Measurements from ENCODE around the gene DZIP1.

DZIP1 gene

GRCh38 chr13:95624020-95624419 is 20.5 kb downstream of the DZIP1 start:
- Histone ChIP-seq H3K4me3 (ENCODE audit: extremely low read depth, insufficient read depth, low read length, poor library complexity, severe bottlenecking) (no peak overlapping the region), H3K9me3 (ENCODE audit: control insufficient read depth, low read length) (no peaks in the 10 kb centered on the region), H3K27ac (ENCODE audit: low read depth, low read length, severe bottlenecking) (no peak overlapping the region), H3K4me1 (ENCODE audit: control insufficient read depth, insufficient read depth, low read length, poor library complexity, severe bottlenecking) (no peaks in the 10 kb centered on the region), H3K36me3 (ENCODE audit: control insufficient read depth, insufficient read depth, low read length) (peaks cover 79% of the 10 kb centered on the region)
- WGBS, 2 experiments (ENCODE audit: insufficient coverage in 2 of 2), result 35 to 43% methylated on average over 3 to 5 of the region's 5 CpGs

GRCh38 chr13:95623141-95623540 is 21.4 kb downstream of the DZIP1 start:
- peaks cover 70% of the 10 kb centered on the region for H3K36me3 ChIP-seq (ENCODE audit: control insufficient read depth, insufficient read depth, low read length)
- H3K9me3 ChIP-seq (ENCODE audit: control insufficient read depth, low read length), result no peaks in the 10 kb centered on the region
- H3K4me1 ChIP-seq (ENCODE audit: control insufficient read depth, insufficient read depth, low read length, poor library complexity, severe bottlenecking), result no peaks in the 10 kb centered on the region
- H3K27ac ChIP-seq (ENCODE audit: low read depth, low read length, severe bottlenecking), result no peak overlapping the region
- H3K4me3 ChIP-seq (ENCODE audit: extremely low read depth, insufficient read depth, low read length, poor library complexity, severe bottlenecking), result no peak overlapping the region
- WGBS, 2 experiments (ENCODE audit: insufficient coverage in 2 of 2), result 50 to 54% methylated on average over 2 to 5 of the region's 5 CpGs

GRCh38 chr13:95620825-95621498 is 23.5 kb downstream of the DZIP1 start:
- 95 to 96% methylated on average over 10 of the region's 10 CpGs for WGBS, 2 experiments (ENCODE audit: insufficient coverage in 2 of 2)
- Histone ChIP-seq H3K4me1 (ENCODE audit: control insufficient read depth, insufficient read depth, low read length, poor library complexity, severe bottlenecking) (no peaks in the 10 kb centered on the region), H3K9me3 (ENCODE audit: control insufficient read depth, low read length) (no peaks in the 10 kb centered on the region), H3K36me3 (ENCODE audit: control insufficient read depth, insufficient read depth, low read length) (peaks cover 73% of the 10 kb centered on the region), H3K27ac (ENCODE audit: low read depth, low read length, severe bottlenecking) (no peak overlapping the region), H3K4me3 (ENCODE audit: extremely low read depth, insufficient read depth, low read length, poor library complexity, severe bottlenecking) (no peak overlapping the region)

- H3K27ac ChIP-seq (ENCODE audit: low read depth, low read length, severe bottlenecking), result no peak overlapping the region
- no peaks in the 10 kb centered on the region for H3K4me1 ChIP-seq (ENCODE audit: control insufficient read depth, insufficient read depth, low read length, poor library complexity, severe bottlenecking)
- no peak overlapping the region for H3K4me3 ChIP-seq (ENCODE audit: extremely low read depth, insufficient read depth, low read length, poor library complexity, severe bottlenecking)
- 90 to 100% methylated on average over 1 of the region's 2 CpGs for WGBS, 2 experiments (ENCODE audit: insufficient coverage in 2 of 2)
- H3K9me3 ChIP-seq (ENCODE audit: control insufficient read depth, low read length), result no peaks in the 10 kb centered on the region
- peaks cover 74% of the 10 kb centered on the region for H3K36me3 ChIP-seq (ENCODE audit: control insufficient read depth, insufficient read depth, low read length)
Measured at GRCh38 chr13:95620030-95620824, 24.3 kb downstream of the DZIP1 start.

- H3K4me3 ChIP-seq (ENCODE audit: extremely low read depth, insufficient read depth, low read length, poor library complexity, severe bottlenecking), result no peak overlapping the region
- no peaks in the 10 kb centered on the region for H3K9me3 ChIP-seq (ENCODE audit: control insufficient read depth, low read length)
- WGBS, 2 experiments (ENCODE audit: insufficient coverage in 2 of 2), result 90 to 100% methylated on average over 3 of the region's 3 CpGs
- H3K27ac ChIP-seq (ENCODE audit: low read depth, low read length, severe bottlenecking), result no peak overlapping the region
- H3K4me1 ChIP-seq (ENCODE audit: control insufficient read depth, insufficient read depth, low read length, poor library complexity, severe bottlenecking), result no peaks in the 10 kb centered on the region
- H3K36me3 ChIP-seq (ENCODE audit: control insufficient read depth, insufficient read depth, low read length), result peaks cover 83% of the 10 kb centered on the region
Measured at GRCh38 chr13:95615539-95615938, 29.0 kb downstream of the DZIP1 start.

- no peaks in the 10 kb centered on the region for H3K4me1 ChIP-seq (ENCODE audit: control insufficient read depth, insufficient read depth, low read length, poor library complexity, severe bottlenecking)
- no peaks in the 10 kb centered on the region for H3K9me3 ChIP-seq (ENCODE audit: control insufficient read depth, low read length)
- WGBS, 2 experiments (ENCODE audit: insufficient coverage in 2 of 2), result 89 to 100% methylated on average over 4 to 5 of the region's 7 CpGs
- H3K4me3 ChIP-seq (ENCODE audit: extremely low read depth, insufficient read depth, low read length, poor library complexity, severe bottlenecking), result no peak overlapping the region
- H3K36me3 ChIP-seq (ENCODE audit: control insufficient read depth, insufficient read depth, low read length), result peaks cover 83% of the 10 kb centered on the region
- H3K27ac ChIP-seq (ENCODE audit: low read depth, low read length, severe bottlenecking), result no peak overlapping the region
Measured at GRCh38 chr13:95614641-95615245, 29.8 kb downstream of the DZIP1 start.

GRCh38 chr13:95608640-95609323 is 35.7 kb downstream of the DZIP1 start:
- Histone ChIP-seq H3K4me1 (ENCODE audit: control insufficient read depth, insufficient read depth, low read length, poor library complexity, severe bottlenecking) (no peaks in the 10 kb centered on the region), H3K36me3 (ENCODE audit: control insufficient read depth, insufficient read depth, low read length) (peaks cover 84% of the 10 kb centered on the region), H3K9me3 (ENCODE audit: control insufficient read depth, low read length) (no peaks in the 10 kb centered on the region), H3K4me3 (ENCODE audit: extremely low read depth, insufficient read depth, low read length, poor library complexity, severe bottlenecking) (no peak overlapping the region), H3K27ac (ENCODE audit: low read depth, low read length, severe bottlenecking) (no peak overlapping the region)
- 94 to 96% methylated on average over 5 to 6 of the region's 6 CpGs for WGBS, 2 experiments (ENCODE audit: insufficient coverage in 2 of 2)

GRCh38 chr13:95607366-95607765 is 37.1 kb downstream of the DZIP1 start:
- Histone ChIP-seq H3K27ac (ENCODE audit: low read depth, low read length, severe bottlenecking) (no peak overlapping the region), H3K9me3 (ENCODE audit: control insufficient read depth, low read length) (no peaks in the 10 kb centered on the region), H3K4me3 (ENCODE audit: extremely low read depth, insufficient read depth, low read length, poor library complexity, severe bottlenecking) (no peak overlapping the region), H3K4me1 (ENCODE audit: control insufficient read depth, insufficient read depth, low read length, poor library complexity, severe bottlenecking) (no peaks in the 10 kb centered on the region), H3K36me3 (ENCODE audit: control insufficient read depth, insufficient read depth, low read length) (peaks cover 84% of the 10 kb centered on the region)
- no CpG with 5 or more reads among the region's 1 CpG for WGBS, 2 experiments (ENCODE audit: insufficient coverage in 2 of 2)

- 94 to 100% methylated on average over 1 to 2 of the region's 3 CpGs for WGBS, 2 experiments (ENCODE audit: insufficient coverage in 2 of 2)
- no peak overlapping the region for H3K27ac ChIP-seq (ENCODE audit: low read depth, low read length, severe bottlenecking)
- H3K9me3 ChIP-seq (ENCODE audit: control insufficient read depth, low read length), result no peaks in the 10 kb centered on the region
- H3K4me3 ChIP-seq (ENCODE audit: extremely low read depth, insufficient read depth, low read length, poor library complexity, severe bottlenecking), result no peak overlapping the region
- no peaks in the 10 kb centered on the region for H3K4me1 ChIP-seq (ENCODE audit: control insufficient read depth, insufficient read depth, low read length, poor library complexity, severe bottlenecking)
- peaks cover 83% of the 10 kb centered on the region for H3K36me3 ChIP-seq (ENCODE audit: control insufficient read depth, insufficient read depth, low read length)
Measured at GRCh38 chr13:95605448-95606125, 38.9 kb downstream of the DZIP1 start.

GRCh38 chr13:95604556-95604915 is 40.0 kb downstream of the DZIP1 start:
- Histone ChIP-seq H3K4me1 (ENCODE audit: control insufficient read depth, insufficient read depth, low read length, poor library complexity, severe bottlenecking) (no peaks in the 10 kb centered on the region), H3K36me3 (ENCODE audit: control insufficient read depth, insufficient read depth, low read length) (peaks cover 83% of the 10 kb centered on the region), H3K4me3 (ENCODE audit: extremely low read depth, insufficient read depth, low read length, poor library complexity, severe bottlenecking) (no peak overlapping the region), H3K9me3 (ENCODE audit: control insufficient read depth, low read length) (no peaks in the 10 kb centered on the region), H3K27ac (ENCODE audit: low read depth, low read length, severe bottlenecking) (no peak overlapping the region)
- WGBS, 2 experiments (ENCODE audit: insufficient coverage in 2 of 2), result 100% methylated on average over 2 of the region's 3 CpGs; no CpG with 5 or more reads in 1 of the 2 experiments

All from mesodermal cell (in vitro differentiated cells).